Osteocyte (in vitro differentiated cells): ENCODE data around the gene CATSPER3. TPM values are rescaled to one million over a fixed set of nuclear protein-coding genes. Genes with fewer than 3 reads are reported as not detected.

ENCODE experiments used
- DNase-seq: peaks from one replicate; pipeline ENCODE4 v3.0.0; 2021; ENCODE audit warnings: mixed read lengths; ENCODE audit not compliant: unreplicated experiment; ENCODE audit errors: extremely low spot score
- H3K27ac Mint-ChIP-seq: one replicate; pipeline ENCODE4 v1.8.0; 2021; ENCODE audit warnings: mild to moderate bottlenecking, mixed read lengths; ENCODE audit not compliant: unreplicated experiment
- H3K27me3 Mint-ChIP-seq: one replicate; pipeline ENCODE4 v1.8.0; 2021; ENCODE audit warnings: mixed read lengths; ENCODE audit not compliant: unreplicated experiment
- H3K36me3 Mint-ChIP-seq: one replicate; pipeline ENCODE4 v1.8.0; 2021; ENCODE audit warnings: mixed read lengths; ENCODE audit not compliant: unreplicated experiment
- H3K4me1 Mint-ChIP-seq: one replicate; pipeline ENCODE4 v1.8.0; 2021; ENCODE audit warnings: mixed read lengths; ENCODE audit not compliant: unreplicated experiment
- H3K4me3 Mint-ChIP-seq: one replicate; pipeline ENCODE4 v1.8.0; 2021; ENCODE audit warnings: mild to moderate bottlenecking, moderate library complexity, mixed read lengths; ENCODE audit not compliant: unreplicated experiment
- H3K9me3 Mint-ChIP-seq: one replicate; pipeline ENCODE4 v1.8.0; 2021; ENCODE audit warnings: mixed read lengths; ENCODE audit not compliant: unreplicated experiment
- CTCF ChIP-seq: fragments of 200-600 bp; sonication (generic); IDR thresholded peaks from 2 replicates; pipeline ENCODE4 v1.5.0; 2021; ENCODE audit warnings: antibody characterized with exemption, mild to moderate bottlenecking, moderate library complexity
- total RNA-seq: library from RNA; stranded (reverse); gene quantifications from 2 replicates; pipeline ENCODE4 v1.2.1, GENCODE V29; 2021

CATSPER3 gene
- total RNA-seq, 1 donor from 2014 or later = not detected

DNA sequence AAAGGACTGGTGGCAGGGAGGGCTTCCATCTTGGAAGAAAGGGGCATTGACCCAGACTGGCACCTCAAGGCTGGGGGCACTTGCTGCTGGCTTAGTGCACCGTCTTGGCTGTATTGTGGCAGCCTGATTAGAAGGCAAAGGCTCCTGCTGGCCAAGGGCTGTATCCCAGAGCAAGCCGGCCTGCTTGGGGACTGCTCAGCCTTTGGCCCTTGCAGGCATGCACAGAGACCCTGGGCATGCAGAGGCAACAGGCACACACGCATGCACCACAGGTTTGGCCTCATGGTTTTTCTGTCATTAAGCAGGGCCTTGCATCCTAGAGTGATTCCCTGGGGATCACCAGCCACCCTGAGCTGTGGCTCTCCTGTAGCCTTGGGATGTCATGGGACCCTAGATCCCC, 37.4 kb downstream of the CATSPER3 start:
- peaks cover 23% of the 10 kb centered on the region for H3K27me3 Mint-ChIP-seq
- no peak for DNase-seq
- H3K27ac Mint-ChIP-seq = no peak overlapping the region
- H3K9me3 Mint-ChIP-seq = no peaks in the 10 kb centered on the region
- no peak overlapping the region for H3K4me3 Mint-ChIP-seq
- H3K36me3 Mint-ChIP-seq = no peaks in the 10 kb centered on the region
- TF ChIP-seq CTCF = no peak
- no peaks in the 10 kb centered on the region for H3K4me1 Mint-ChIP-seq

GRCh38 chr5:135007305-135007704, 39.6 kb downstream of the CATSPER3 start:
- no peak overlapping the region for H3K4me3 Mint-ChIP-seq
- H3K9me3 Mint-ChIP-seq = no peaks in the 10 kb centered on the region

DNA sequence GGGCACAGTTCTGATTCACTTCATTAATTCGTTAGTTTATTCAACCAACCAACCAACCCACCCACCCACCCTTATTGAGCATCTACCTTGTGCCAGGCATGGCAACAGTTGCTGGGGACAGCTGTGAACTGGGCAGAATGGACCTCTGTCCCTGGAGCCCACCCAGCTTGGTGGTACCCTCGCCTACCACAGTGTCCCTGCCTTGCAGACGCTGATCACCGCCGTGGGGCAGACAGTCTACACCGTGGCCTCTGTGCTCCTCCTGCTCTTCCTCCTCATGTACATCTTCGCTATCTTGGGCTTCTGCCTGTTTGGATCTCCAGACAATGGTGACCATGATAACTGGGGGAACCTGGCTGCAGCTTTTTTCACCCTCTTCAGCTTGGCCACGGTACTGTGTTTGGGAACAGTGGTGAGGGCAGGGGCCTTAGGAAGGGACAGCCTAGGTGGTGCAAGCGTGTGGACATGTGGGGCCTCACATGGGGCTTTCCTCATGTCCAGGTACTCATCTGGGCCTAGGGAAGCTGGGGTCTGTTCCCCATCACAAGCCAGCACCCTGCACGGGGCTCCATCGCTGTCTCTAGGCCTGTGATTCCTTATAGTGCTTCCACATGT, 40.1 kb downstream of the CATSPER3 start:
- H3K36me3 Mint-ChIP-seq = no peaks in the 10 kb centered on the region
- H3K27me3 Mint-ChIP-seq = peaks cover 2% of the 10 kb centered on the region
- H3K4me1 Mint-ChIP-seq = no peaks in the 10 kb centered on the region
- no peaks in the 10 kb centered on the region for H3K9me3 Mint-ChIP-seq
- no peak for TF ChIP-seq CTCF
- DNase-seq = peak; percentile 79
- no peak overlapping the region for H3K27ac Mint-ChIP-seq
- H3K4me3 Mint-ChIP-seq = no peak overlapping the region

More at GRCh38 chr5:135007305-135007704, 39.6 kb downstream of the CATSPER3 start:
- TF ChIP-seq CTCF = no peak
- H3K4me1 Mint-ChIP-seq = no peaks in the 10 kb centered on the region
- H3K27me3 Mint-ChIP-seq = peaks cover 8% of the 10 kb centered on the region
- no peaks in the 10 kb centered on the region for H3K36me3 Mint-ChIP-seq
- H3K27ac Mint-ChIP-seq = no peak overlapping the region
- DNase-seq = peak; percentile 72

DNA sequence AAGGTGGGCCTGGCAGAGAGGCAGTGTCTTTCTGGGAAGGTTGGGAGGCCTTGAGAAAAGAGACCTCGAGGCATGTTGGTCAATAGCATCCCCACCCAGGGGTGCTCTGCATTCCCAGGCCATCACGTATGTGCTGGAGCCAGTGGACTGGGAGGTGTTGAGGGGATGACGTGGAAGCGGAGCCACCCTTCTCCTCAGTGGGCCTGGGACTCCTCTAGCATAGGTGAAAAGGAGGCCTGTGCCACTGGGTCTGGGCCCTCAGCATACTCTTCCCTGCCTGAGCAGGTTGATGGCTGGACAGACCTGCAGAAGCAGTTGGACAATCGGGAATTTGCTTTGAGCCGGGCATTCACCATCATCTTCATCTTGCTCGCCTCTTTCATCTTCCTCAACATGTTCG, 40.8 kb downstream of the CATSPER3 start:
- no peaks in the 10 kb centered on the region for H3K36me3 Mint-ChIP-seq
- no peak for TF ChIP-seq CTCF
- H3K27me3 Mint-ChIP-seq = peaks cover 4% of the 10 kb centered on the region
- no peaks in the 10 kb centered on the region for H3K9me3 Mint-ChIP-seq
- DNase-seq = peak; percentile 76
- H3K27ac Mint-ChIP-seq = no peak overlapping the region
- H3K4me3 Mint-ChIP-seq = no peak overlapping the region
- H3K4me1 Mint-ChIP-seq = no peaks in the 10 kb centered on the region

GRCh38 chr5:135008981-135009735, 41.5 kb downstream of the CATSPER3 start:
- no peaks in the 10 kb centered on the region for H3K9me3 Mint-ChIP-seq
- H3K4me1 Mint-ChIP-seq = no peaks in the 10 kb centered on the region
- H3K4me3 Mint-ChIP-seq = no peak overlapping the region
- DNase-seq = peak; percentile 76
- H3K27me3 Mint-ChIP-seq = peaks cover 9% of the 10 kb centered on the region
- no peak overlapping the region for H3K27ac Mint-ChIP-seq
- no peak for TF ChIP-seq CTCF
- no peaks in the 10 kb centered on the region for H3K36me3 Mint-ChIP-seq
